ENCODE data around the gene SEPSECS. TPM values are rescaled to one million over a fixed set of nuclear protein-coding genes. Genes with fewer than 3 reads are reported as not detected.

Gene SEPSECS
- total and polyA plus RNA-seq, 2 of the 8 experiments (the other 6 are each of a cell fraction or from before 2014, with no cell fraction given), result 1.9 to 4.1 TPM

DNA sequence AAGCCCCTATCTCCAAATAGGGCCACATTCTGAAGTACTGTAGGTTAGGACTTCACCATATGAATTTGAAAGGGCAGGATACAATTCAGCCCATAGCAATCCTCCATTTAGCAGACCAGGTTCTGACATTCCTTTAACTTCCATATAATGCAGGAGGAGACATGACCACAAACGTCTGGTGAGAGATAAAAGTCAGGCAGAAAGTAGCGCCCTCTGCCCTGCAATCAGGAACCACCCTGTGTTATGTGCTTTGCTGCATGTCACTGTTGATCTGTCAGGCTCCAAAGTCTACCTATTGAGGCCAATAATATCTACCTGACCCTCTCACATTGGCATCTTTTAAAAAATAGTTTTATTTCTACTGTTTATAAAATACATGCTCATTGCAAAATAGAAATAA is 30.2 kb upstream of the SEPSECS start:
- H3K4me3 ChIP-seq (ENCODE audit: extremely low read depth in 1 of 4, insufficient read depth in 2 of 4, low read depth in 3 of 4, low read length in 4 of 4), result no peak overlapping the region
- H3K23me2 ChIP-seq (ENCODE audit: low read depth, low read length), result no peaks in the 10 kb centered on the region
- no peak overlapping the region for H3K27ac ChIP-seq (ENCODE audit: low read depth, low read length)
- H2BK5ac ChIP-seq (ENCODE audit: low read depth, low read length), result no peak overlapping the region
- no peak overlapping the region for H3K14ac ChIP-seq (ENCODE audit: insufficient read length)
- no peaks in the 10 kb centered on the region for H3K79me2 ChIP-seq (ENCODE audit: control insufficient read depth in 1 of 2, insufficient read depth in 2 of 2, low read length in 2 of 2)
- H2BK12ac ChIP-seq (ENCODE audit: low read depth, low read length), result no peak overlapping the region
- POLR2A ChIA-PET (ENCODE audit: partially characterized antibody), result no interaction called here
- no peaks in the 10 kb centered on the region for H3K79me1 ChIP-seq (ENCODE audit: low read depth, low read length)
- no peak overlapping the region for H2AFZ ChIP-seq (ENCODE audit: low read length)
- CTCF ChIA-PET (ENCODE audit: partially characterized antibody), result interaction anchor here (1.0 kb wide), 1 partner anchor 114 kb away, joined by 3 read pairs; no protein-coding TSS in a partner anchor
- H2BK15ac ChIP-seq (ENCODE audit: low read length), result no peak overlapping the region
- H3K36me3 ChIP-seq (ENCODE audit: control insufficient read depth in 2 of 4, insufficient read depth in 4 of 4, low read length in 3 of 4), result no peaks in the 10 kb centered on the region
- no peak overlapping the region for H4K5ac ChIP-seq (ENCODE audit: insufficient read length, low read depth, low read length)
- H2BK120ac ChIP-seq (replicated peaks; ENCODE audit: low read depth, low read length), result no peak overlapping the region
- no peak overlapping the region for H4K8ac ChIP-seq (ENCODE audit: extremely low read depth, insufficient read depth, low read length)
- FAIRE-seq (no peak), DNase-seq (ENCODE audit: low read depth in 1 of 2, low spot score in 2 of 2) (no peak)
- no peak overlapping the region for H2BK20ac ChIP-seq (ENCODE audit: low read length)
- no peak overlapping the region for H4K91ac ChIP-seq (replicated peaks; ENCODE audit: insufficient read length, low read length)
- WGBS, 2 experiments (ENCODE audit: extremely low coverage in 1 of 2, insufficient coverage in 1 of 2, insufficient read length in 1 of 2, insufficient replicate concordance in 2 of 2, low coverage in 1 of 2, low lambda C conversion rate in 2 of 2, missing lambda C conversion rate in 1 of 2), result 77% methylated on average over 2 of the region's 2 CpGs; no CpG with 5 or more reads in 1 of the 2 experiments
- no peaks in the 10 kb centered on the region for H3K9me3 ChIP-seq (ENCODE audit: insufficient read depth in 2 of 2, low read depth in 1 of 2, low read length in 1 of 2)
- no peaks in the 10 kb centered on the region for H4K20me1 ChIP-seq (replicated peaks in 1 of 2; ENCODE audit: control insufficient read depth in 1 of 2, insufficient read depth in 2 of 2, low read length in 2 of 2)
- H3K56ac ChIP-seq (replicated peaks; ENCODE audit: insufficient read length, low read depth, low read length), result no peak overlapping the region
- no peak overlapping the region for H3K4me2 ChIP-seq (ENCODE audit: insufficient read depth in 1 of 2, low read depth in 2 of 2, low read length in 2 of 2)
- no peaks in the 10 kb centered on the region for H3K27me3 ChIP-seq (replicated peaks in 1 of 4; ENCODE audit: control insufficient read depth in 3 of 4, extremely low read depth in 1 of 4, insufficient read depth in 3 of 4, low read length in 3 of 4)
- H3K4ac ChIP-seq (replicated peaks; ENCODE audit: insufficient read length, low read depth, low read length), result no peak overlapping the region
- H3K4me1 ChIP-seq (replicated peaks in 1 of 4; ENCODE audit: control insufficient read depth in 3 of 4, insufficient read depth in 4 of 4, low read length in 3 of 4), result no peaks in the 10 kb centered on the region
- no peak overlapping the region for H3K23ac ChIP-seq (ENCODE audit: insufficient read length)
- TF ChIP-seq RAD21 (IDR thresholded peaks at IDR 0.05 in 1 of 2, conservative IDR thresholded peaks at IDR 0.05 in 1 of 2; ENCODE audit: low read depth in 2 of 2, low read length in 2 of 2) (peak; percentile 29 to 40; a peak in 1 of 4 replicates), YY1 (IDR thresholded peaks at IDR 0.05; ENCODE audit: low read depth, low read length) (no peak), BRCA1 (IDR thresholded peaks at IDR 0.05; ENCODE audit: low read depth, low read length) (no peak)
- TF ChIP-seq, protein P1, sequence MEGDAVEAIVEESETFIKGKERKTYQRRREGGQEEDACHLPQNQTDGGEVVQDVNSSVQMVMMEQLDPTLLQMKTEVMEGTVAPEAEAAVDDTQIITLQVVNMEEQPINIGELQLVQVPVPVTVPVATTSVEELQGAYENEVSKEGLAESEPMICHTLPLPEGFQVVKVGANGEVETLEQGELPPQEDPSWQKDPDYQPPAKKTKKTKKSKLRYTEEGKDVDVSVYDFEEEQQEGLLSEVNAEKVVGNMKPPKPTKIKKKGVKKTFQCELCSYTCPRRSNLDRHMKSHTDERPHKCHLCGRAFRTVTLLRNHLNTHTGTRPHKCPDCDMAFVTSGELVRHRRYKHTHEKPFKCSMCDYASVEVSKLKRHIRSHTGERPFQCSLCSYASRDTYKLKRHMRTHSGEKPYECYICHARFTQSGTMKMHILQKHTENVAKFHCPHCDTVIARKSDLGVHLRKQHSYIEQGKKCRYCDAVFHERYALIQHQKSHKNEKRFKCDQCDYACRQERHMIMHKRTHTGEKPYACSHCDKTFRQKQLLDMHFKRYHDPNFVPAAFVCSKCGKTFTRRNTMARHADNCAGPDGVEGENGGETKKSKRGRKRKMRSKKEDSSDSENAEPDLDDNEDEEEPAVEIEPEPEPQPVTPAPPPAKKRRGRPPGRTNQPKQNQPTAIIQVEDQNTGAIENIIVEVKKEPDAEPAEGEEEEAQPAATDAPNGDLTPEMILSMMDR (IDR thresholded peaks at IDR 0.05; ENCODE audit: control extremely low read depth in 1 of 3, insufficient read depth in 1 of 3, low read depth in 1 of 3, low read length in 3 of 3), result peak; percentile 19 to 56 (median 40); a peak in 2 of 4 replicates
- no peak overlapping the region for H3K18ac ChIP-seq (ENCODE audit: extremely low read depth, low read length)
- H3K9ac ChIP-seq (replicated peaks in 1 of 4; ENCODE audit: extremely low read depth in 1 of 4, low read depth in 3 of 4, low read length in 3 of 4), result no peak overlapping the region
- no peak overlapping the region for H2AK5ac ChIP-seq (ENCODE audit: low read depth, low read length)

Measured in H1 (cell line).